GM21528 (cell line): Measurements from ENCODE around the gene COL24A1.

ENCODE experiments used
- ATAC-seq: cut with Tn5 transposase; IDR thresholded peaks from one replicate; pipeline ENCODE4 v1.9.1; 2021; ENCODE audit warnings: mild to moderate bottlenecking, moderate library complexity; ENCODE audit not compliant: unreplicated experiment, low FRiP score

Gene COL24A1

GRCh38 chr1:85707990-85708828, 448.4 kb downstream of the COL24A1 start, which contains the start of gene ZNHIT6:
TSS of gene ZNHIT6 (minus strand) at chr1:85708433. CDS start at chr1:85708284, 149 bp downstream.
- ATAC-seq = peak; percentile 91

- ATAC-seq = peak; percentile 33
Measured at GRCh38 chr1:85707267-85707989, 449.1 kb downstream of the COL24A1 start.

GRCh38 chr1:85705940-85706339, 450.6 kb downstream of the COL24A1 start:
- no peak for ATAC-seq

- ATAC-seq = no peak
Measured at GRCh38 chr1:85700422-85700821, 456.1 kb downstream of the COL24A1 start.

GRCh38 chr1:85697895-85698294, 458.7 kb downstream of the COL24A1 start:
- no peak for ATAC-seq

GRCh38 chr1:85692730-85693314, 463.8 kb downstream of the COL24A1 start:
- no peak for ATAC-seq

GRCh38 chr1:85689775-85690404, 466.7 kb downstream of the COL24A1 start:
- no peak for ATAC-seq

- no peak for ATAC-seq
Measured at GRCh38 chr1:85683292-85684025, 473.1 kb downstream of the COL24A1 start.

GRCh38 chr1:85681087-85681486, 475.5 kb downstream of the COL24A1 start:
- ATAC-seq = no peak
